ENCODE measurements around the gene CDR2L. TPM values are rescaled to one million over a fixed set of nuclear protein-coding genes. Genes with fewer than 3 reads are reported as not detected.
"Not testable (repeated sequence)": the region's sequence is repeated elsewhere in the genome, so short reads cannot be mapped to it uniquely, and the experiment has no call there.

The CDR2L gene
- total RNA-seq, 1 experiment from 2014 or later = 8.9 TPM

- no peak for DNase-seq (ENCODE audit: low read depth)
Measured at GRCh38 chr17:75041656-75042280, 54.3 kb downstream of the CDR2L start.

DNA sequence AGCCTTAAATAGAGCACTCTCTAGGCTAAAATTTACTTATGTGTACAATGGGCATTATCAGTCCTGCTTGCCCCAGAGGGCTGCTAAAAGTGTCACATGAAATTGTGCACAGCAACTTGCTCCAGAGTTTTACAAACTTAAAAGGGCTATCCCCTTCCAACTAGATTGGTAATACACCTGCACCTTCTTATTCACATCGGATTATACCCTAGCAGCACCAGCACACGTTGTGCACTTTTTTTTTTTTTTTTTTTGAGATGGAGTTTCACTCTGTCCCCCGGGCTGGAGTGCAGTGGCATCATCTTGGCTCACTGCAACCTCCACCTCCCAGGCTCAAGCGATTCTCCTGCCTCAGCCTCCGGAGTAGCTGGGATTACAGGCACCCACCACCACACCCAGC lies 56.4 kb downstream of the CDR2L start:
- not testable (repeated sequence) for DNase-seq (ENCODE audit: low read depth)

DNA sequence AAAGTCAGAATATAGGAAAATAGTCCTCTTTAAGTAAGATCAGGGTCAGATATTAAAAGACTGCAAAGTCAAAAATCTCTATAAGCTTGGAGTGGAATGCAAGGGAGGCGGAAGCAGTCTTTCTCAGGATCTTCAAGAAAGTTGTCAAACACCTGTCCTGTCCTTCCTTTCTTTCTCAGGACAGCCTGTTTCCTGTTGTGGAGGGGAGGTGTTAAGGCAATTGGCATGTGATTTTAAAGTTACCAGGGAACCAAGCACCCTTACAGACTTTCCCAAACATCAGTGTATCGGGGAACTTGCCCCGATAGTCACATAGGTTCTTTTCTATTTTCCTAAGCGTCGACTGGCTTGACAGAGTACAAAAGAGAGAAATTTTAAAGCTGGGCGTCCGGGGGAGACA lies 57.3 kb downstream of the CDR2L start:
- no peak for DNase-seq (ENCODE audit: low read depth)

GRCh38 chr17:75045946-75046406 lies 58.5 kb downstream of the CDR2L start:
- DNase-seq (ENCODE audit: low read depth) = not testable (repeated sequence)

- DNase-seq (ENCODE audit: low read depth) = peak; percentile 94
Measured at GRCh38 chr17:75046407-75047289, 59.2 kb downstream of the CDR2L start, which contains the start of the genes ATP5PD and KCTD2. Gene ATP5PD (minus strand): TSS chr17:75046969. CDS start chr17:75042650, 4,319 bp downstream. Gene KCTD2 (plus strand): TSS chr17:75047225. CDS start chr17:75047251, 26 bp downstream.

GRCh38 chr17:75047398-75048098 lies 60.1 kb downstream of the CDR2L start:
- no peak for DNase-seq (ENCODE audit: low read depth)

DNA sequence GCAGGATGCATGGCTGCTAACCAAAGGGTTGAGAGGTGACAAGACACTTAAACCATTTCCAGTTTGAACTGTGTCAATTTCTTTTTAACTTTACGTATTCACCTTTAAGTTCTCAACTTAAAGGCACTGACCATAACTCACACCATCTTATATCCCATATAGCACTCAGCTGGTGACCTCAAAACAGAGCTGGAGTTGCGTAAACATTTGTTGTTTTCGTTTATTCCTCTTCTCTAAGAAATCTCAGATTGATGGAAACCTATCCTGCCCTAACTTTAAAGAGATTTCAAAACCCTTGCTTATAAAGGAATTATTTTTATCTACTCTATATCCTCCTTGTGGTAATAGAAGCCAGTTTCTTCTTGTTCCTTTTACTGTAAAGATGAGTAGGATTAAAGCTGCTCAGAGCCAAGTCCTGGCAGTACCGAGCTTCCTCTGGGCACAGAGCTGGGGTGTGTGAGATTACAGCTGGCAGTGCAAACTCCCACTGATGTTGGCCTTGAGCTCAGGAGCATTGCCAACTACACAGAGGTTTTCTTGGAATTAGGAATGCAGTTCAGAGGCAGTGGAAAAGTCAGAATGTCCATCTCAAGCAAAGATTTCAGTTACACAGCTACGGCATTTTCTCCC lies 60.9 kb downstream of the CDR2L start:
- DNase-seq (ENCODE audit: low read depth) = peak; percentile 26

DNA sequence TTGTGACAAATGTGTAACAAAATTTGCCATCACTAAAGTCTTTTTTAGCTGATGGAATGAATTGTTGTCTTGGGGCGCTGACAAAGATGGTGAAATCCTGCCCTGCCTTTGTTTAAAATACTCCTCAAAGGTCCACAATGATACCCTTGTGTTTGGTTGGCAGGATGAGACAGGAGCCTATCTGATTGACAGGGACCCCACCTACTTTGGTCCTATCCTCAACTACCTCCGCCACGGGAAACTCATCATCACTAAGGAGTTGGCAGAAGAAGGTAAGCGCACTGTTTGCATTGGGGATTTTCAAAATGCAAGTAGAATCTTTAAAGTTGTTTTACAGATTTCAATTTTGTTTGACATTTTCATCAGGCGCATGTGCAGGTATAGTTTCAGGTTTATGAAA lies 61.6 kb downstream of the CDR2L start:
- DNase-seq (ENCODE audit: low read depth) = no peak

- no peak for DNase-seq (ENCODE audit: low read depth)
Measured at GRCh38 chr17:75049706-75050105, 62.3 kb downstream of the CDR2L start.

DNA sequence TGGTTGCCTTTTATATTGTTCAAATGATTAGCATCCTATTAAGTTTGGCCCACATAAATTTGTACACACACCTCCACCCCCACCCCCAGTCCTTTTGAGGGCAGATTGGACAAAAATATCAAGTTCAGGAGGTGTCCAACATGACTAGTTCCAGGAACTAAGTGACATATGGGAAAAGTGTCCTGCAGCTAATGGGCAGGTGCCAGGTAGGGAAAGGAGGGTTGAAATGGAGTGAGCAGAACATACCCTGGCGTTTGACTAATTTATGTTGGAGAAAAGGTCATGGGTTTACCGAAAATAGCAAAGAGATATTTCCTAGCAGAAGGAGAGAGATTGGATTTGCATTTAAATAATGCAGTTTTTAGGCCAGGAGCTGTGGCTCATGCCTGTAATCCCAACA lies 64.5 kb downstream of the CDR2L start:
- no peak for DNase-seq (ENCODE audit: low read depth)

Other genes with a start within 250 kb of the CDR2L start
- gene NHERF1, start 239.0 kb upstream of the CDR2L start, total RNA-seq (2014; rRNA removed; shearing (Covaris generic)) = 15.0 TPM in 2 replicates
- gene NAT9, start 211.3 kb upstream of the CDR2L start, total RNA-seq (2014; rRNA removed; shearing (Covaris generic)) = 11.4 and 12.1 TPM in 2 replicates
- gene GRIN2C, start 127.7 kb upstream of the CDR2L start, total RNA-seq (2014; rRNA removed; shearing (Covaris generic)) = not detected in 2 replicates
- gene FDXR, start 114.6 kb upstream of the CDR2L start, total RNA-seq (2014; rRNA removed; shearing (Covaris generic)) = 3.4 and 6.1 TPM in 2 replicates
- gene FADS6, start 94.0 kb upstream of the CDR2L start, total RNA-seq (2014; rRNA removed; shearing (Covaris generic)) = not detected in 2 replicates
- gene USH1G, start 64.4 kb upstream of the CDR2L start, total RNA-seq (2014; rRNA removed; shearing (Covaris generic)) = not detected in 2 replicates
- not detected in 2 replicates for gene OTOP2, start 63.4 kb upstream of the CDR2L start, total RNA-seq (2014; rRNA removed; shearing (Covaris generic))
- not detected in 2 replicates for gene OTOP3, start 51.7 kb upstream of the CDR2L start, total RNA-seq (2014; rRNA removed; shearing (Covaris generic))
- gene HID1, start 14.9 kb upstream of the CDR2L start, total RNA-seq (2014; rRNA removed; shearing (Covaris generic)) = 0.10 and 0.60 TPM in 2 replicates
- 48.8 and 69.0 TPM in 2 replicates for gene MRPL58, start 25.0 kb downstream of the CDR2L start, total RNA-seq (2014; rRNA removed; shearing (Covaris generic))
- gene ATP5PD, start 59.3 kb downstream of the CDR2L start, total RNA-seq (2014; rRNA removed; shearing (Covaris generic)) = 369 and 413 TPM in 2 replicates
- gene KCTD2, start 59.6 kb downstream of the CDR2L start, total RNA-seq (2014; rRNA removed; shearing (Covaris generic)) = 11.8 and 13.5 TPM in 2 replicates
- gene SLC16A5, start 100.3 kb downstream of the CDR2L start, total RNA-seq (2014; rRNA removed; shearing (Covaris generic)) = 6.6 and 8.8 TPM in 2 replicates
- gene ARMC7, start 122.3 kb downstream of the CDR2L start, total RNA-seq (2014; rRNA removed; shearing (Covaris generic)) = 3.7 and 4.3 TPM in 2 replicates
- gene NT5C, start 144.1 kb downstream of the CDR2L start, total RNA-seq (2014; rRNA removed; shearing (Covaris generic)) = 78.1 and 78.9 TPM in 2 replicates
- gene JPT1, start 166.9 kb downstream of the CDR2L start, total RNA-seq (2014; rRNA removed; shearing (Covaris generic)) = 281 and 336 TPM in 2 replicates
- 128 and 141 TPM in 2 replicates for gene SUMO2, start 195.3 kb downstream of the CDR2L start, total RNA-seq (2014; rRNA removed; shearing (Covaris generic))
- 58.0 and 62.7 TPM in 2 replicates for gene NUP85, start 218.0 kb downstream of the CDR2L start, total RNA-seq (2014; rRNA removed; shearing (Covaris generic))

All from RPMI7951 (cell line).